H1 (cell line): ENCODE data around the gene KLF14. TPM values are rescaled to one million over a fixed set of nuclear protein-coding genes. Genes with fewer than 3 reads are reported as not detected.

Experiments
- BRCA1 ChIP-seq: IDR thresholded peaks from 2 replicates; pipeline ENCODE4 v1.6.1; 2012; ENCODE audit warnings: low read depth, low read length, improper control_type of control experiment
- EZH2 ChIP-seq: fragments of 200-600 bp; sonication (generic); IDR thresholded peaks from 2 replicates; pipeline ENCODE4 v1.7.1; 2012; ENCODE audit warnings: low read depth, mild to moderate bottlenecking, moderate library complexity, low read length, inconsistent platforms; ENCODE audit not compliant: severe bottlenecking
- GABPA ChIP-seq: IDR thresholded peaks from 2 replicates; pipeline ENCODE4 v1.6.1; 2011; ENCODE audit warnings: mild to moderate bottlenecking, low read length, moderate library complexity, borderline replicate concordance; ENCODE audit not compliant: insufficient read depth
- GTF2F1 ChIP-seq: IDR thresholded peaks from 2 replicates; pipeline ENCODE4 v1.6.1; 2012; ENCODE audit warnings: low read depth, low read length, improper control_type of control experiment, borderline replicate concordance
- JUND ChIP-seq: IDR thresholded peaks from 2 replicates; pipeline ENCODE4 v1.6.1; 2011; ENCODE audit warnings: mild to moderate bottlenecking, improper control_type of control experiment, low read length
- KDM1A ChIP-seq: fragments of 200-600, 300-600 bp; sonication (generic); IDR thresholded peaks from 2 replicates; pipeline ENCODE4 v1.7.1; 2016; ENCODE audit warnings: mild to moderate bottlenecking, low read length, borderline replicate concordance
- KDM4A ChIP-seq: IDR thresholded peaks from one replicate; pipeline ENCODE4 v1.7.1; 2012; ENCODE audit warnings: low read depth, mild to moderate bottlenecking, moderate library complexity, low read length, inconsistent platforms; ENCODE audit not compliant: severe bottlenecking
- MAFK ChIP-seq: IDR thresholded peaks from 2 replicates; pipeline ENCODE4 v1.6.1; 2012; ENCODE audit warnings: low read depth, mild to moderate bottlenecking, improper control_type of control experiment, low read length
- PHF8 ChIP-seq: fragments of 200-600 bp; sonication (generic); conservative IDR thresholded peaks from 2 replicates; pipeline ENCODE4 v1.7.1; 2012; ENCODE audit warnings: low read depth, mild to moderate bottlenecking, inconsistent platforms, low read length, moderate library complexity
- POLR2A ChIP-seq, 2 experiments: IDR thresholded peaks; 1 replicate in 1 of 2; 2 replicates in 1 of 2; pipeline ENCODE4 v1.6.1; 2011; ENCODE audit warnings: low read depth in 2 of 2, low read length in 2 of 2, mild to moderate bottlenecking in 2 of 2; ENCODE audit errors: control extremely low read depth in 1 of 2
- RFX5 ChIP-seq: IDR thresholded peaks from 2 replicates; pipeline ENCODE4 v1.6.1; 2011; ENCODE audit warnings: low read depth, low read length, improper control_type of control experiment, borderline replicate concordance
- SP2 ChIP-seq: IDR thresholded peaks from 2 replicates; pipeline ENCODE4 v1.6.1; 2012; ENCODE audit warnings: mild to moderate bottlenecking, low read length, inconsistent platforms
- SP4 ChIP-seq: IDR thresholded peaks from 2 replicates; pipeline ENCODE4 v1.6.1; 2012; ENCODE audit warnings: low read length, inconsistent platforms
- TAF1 ChIP-seq: IDR thresholded peaks from 2 replicates; pipeline ENCODE4 v1.6.1; 2011; ENCODE audit warnings: mild to moderate bottlenecking, low read depth, low read length
- TBP ChIP-seq: IDR thresholded peaks from 2 replicates; pipeline ENCODE4 v1.6.1; 2011; ENCODE audit warnings: low read depth, low read length, improper control_type of control experiment
- YY1 ChIP-seq: IDR thresholded peaks from 2 replicates; pipeline ENCODE4 v1.6.1; 2011; ENCODE audit warnings: low read depth, mild to moderate bottlenecking, low read length
- polyA plus RNA-seq, 7 experiments: library from polyadenylated mRNA; depleted of rRNA in 3 of 7; stranded (reverse) in 5 of 7; unstranded in 2 of 7; fragments of >200 nt in 5 of 7; fragments of 200-250 nt in 2 of 7; gene quantifications; 1 replicate in 5 of 7; 2 replicates in 1 of 7; 4 replicates in 1 of 7; pipeline versions ENCODE4 v1.2.1 to v1.2.3, GENCODE V29; 2011 to 2013; ENCODE audit warnings: missing spikeins in 2 of 7, mixed read lengths in 2 of 7
- total RNA-seq: library from RNA; stranded (reverse); fragmentation: NEBNext Ultra II Directional; extraction: Animal tissue kit (Norgen Biotek cat#: 25700); gene quantifications from 2 replicates; pipeline ENCODE4 v1.2.1, GENCODE V29; 2021
- TF ChIP-seq, protein P1 (sequence below): IDR thresholded peaks from 2 replicates; pipeline ENCODE4 v1.6.1; 2012; ENCODE audit warnings: inconsistent platforms

KLF14 gene
- total and polyA plus RNA-seq, 2 of the 8 experiments (the other 6 are each of a cell fraction or from before 2014, with no cell fraction given), result 0.02 TPM; not detected in 1

DNA sequence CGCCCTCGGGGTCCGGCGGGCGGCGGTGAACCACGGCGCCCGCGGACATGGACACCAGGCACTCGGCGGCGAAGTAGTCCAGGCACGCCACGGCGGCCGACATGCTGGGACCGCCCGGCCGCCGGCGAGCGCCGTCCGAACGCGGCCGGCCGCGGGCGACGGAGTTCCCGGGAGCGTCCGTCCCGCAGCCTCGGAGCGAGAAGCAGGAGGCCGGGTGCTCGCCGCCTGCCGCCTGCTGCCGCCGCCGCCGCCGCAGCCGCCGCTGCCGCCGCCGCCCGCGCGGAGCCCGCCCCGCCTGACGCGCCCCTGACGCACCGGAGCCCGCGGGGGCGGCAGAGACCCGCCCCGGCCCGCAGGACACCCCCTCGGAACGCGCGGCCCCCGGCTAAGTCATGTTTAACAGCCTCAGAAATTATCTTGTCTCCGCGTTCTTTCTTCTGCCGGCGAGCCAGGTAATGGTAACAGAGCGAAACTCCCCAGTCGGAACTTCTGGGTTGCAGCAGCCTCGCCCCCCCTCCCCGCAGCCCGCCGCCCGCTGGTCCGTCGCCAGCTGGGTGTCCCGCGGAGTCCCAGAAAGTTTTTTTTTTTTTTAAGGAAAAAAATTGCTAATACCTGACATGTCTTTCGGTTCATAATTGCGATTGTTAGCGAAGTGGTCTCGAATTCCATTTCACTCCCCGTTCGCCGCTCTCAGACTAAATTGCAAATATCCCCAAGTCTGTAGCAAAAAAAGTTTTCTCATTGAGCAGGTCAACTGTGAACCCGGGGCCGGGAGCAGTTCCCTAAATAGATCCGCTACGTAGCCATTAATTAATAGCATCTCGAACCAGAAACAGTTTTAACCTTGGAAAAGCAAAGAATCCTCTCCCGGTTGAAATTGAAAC, at the start of gene KLF14 (continued):
- peak; percentile 43 for TF ChIP-seq EZH2
- TF ChIP-seq JUND, result no peak
- TF ChIP-seq KDM4A, result peak; percentile 16
- TF ChIP-seq SP4, result no peak
- no peak for TF ChIP-seq YY1
- no peak for TF ChIP-seq GABPA
- TF ChIP-seq PHF8, result 0 out of 2 replicates have a peak, but pooled peaks have one; percentile 25
- TF ChIP-seq TBP, result no peak
- TF ChIP-seq, protein P1, sequence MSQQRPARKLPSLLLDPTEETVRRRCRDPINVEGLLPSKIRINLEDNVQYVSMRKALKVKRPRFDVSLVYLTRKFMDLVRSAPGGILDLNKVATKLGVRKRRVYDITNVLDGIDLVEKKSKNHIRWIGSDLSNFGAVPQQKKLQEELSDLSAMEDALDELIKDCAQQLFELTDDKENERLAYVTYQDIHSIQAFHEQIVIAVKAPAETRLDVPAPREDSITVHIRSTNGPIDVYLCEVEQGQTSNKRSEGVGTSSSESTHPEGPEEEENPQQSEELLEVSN, result no peak
- TF ChIP-seq TAF1, result no peak
- no peak for TF ChIP-seq POLR2A (IDR thresholded peaks at IDR 0.05; ENCODE audit: control extremely low read depth in 1 of 2, low read depth in 2 of 2, low read length in 2 of 2)
- TF ChIP-seq KDM1A, result peak; percentile 92
- no peak for TF ChIP-seq BRCA1
- no peak for TF ChIP-seq MAFK
- no peak for TF ChIP-seq RFX5
- TF ChIP-seq GTF2F1, result no peak
- TF ChIP-seq SP2, result no peak
